Prostate gland (tissue), 2 donors: Measurements from ENCODE around the gene ZNF681.

Experiments
- POLR2A ChIP-seq: fragments of 450-650 bp; IDR thresholded peaks from one replicate; pipeline ENCODE4 v1.6.1; 2016; ENCODE audit warnings: antibody characterized with exemption, mild to moderate bottlenecking
- TF ChIP-seq, protein P1 (sequence below), 4 experiments: fragments of 200-600 bp in 2 of 4; fragments of 450-650 bp in 2 of 4; sonication (generic) in 2 of 4; IDR thresholded peaks; 1 replicate in 3 of 4; 2 replicates in 1 of 4; pipeline ENCODE4 v1.5.1; 2016 to 2019; ENCODE audit warnings: antibody characterized with exemption in 4 of 4, mild to moderate bottlenecking in 2 of 4, moderate library complexity in 2 of 4

DNA sequence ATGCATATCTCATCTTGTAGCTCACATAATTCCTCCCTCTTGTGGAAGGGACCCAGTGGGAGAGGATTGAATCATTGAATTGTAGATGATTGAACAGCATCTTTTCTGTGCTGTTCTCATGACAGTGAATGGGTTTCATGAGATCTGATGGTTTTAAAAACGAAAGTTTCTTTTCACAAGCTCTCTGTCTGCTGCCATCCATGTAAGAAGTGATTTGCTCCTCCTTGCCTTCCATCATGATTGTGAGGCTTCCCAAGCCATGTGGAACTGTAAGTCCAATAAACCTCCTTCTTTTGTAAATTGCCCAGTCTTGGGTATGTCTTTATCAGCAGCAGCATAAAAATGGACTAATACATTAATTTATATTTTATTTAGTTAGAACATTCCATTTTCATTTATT is 52.0 kb downstream of the ZNF681 start:
- TF ChIP-seq, protein P1, sequence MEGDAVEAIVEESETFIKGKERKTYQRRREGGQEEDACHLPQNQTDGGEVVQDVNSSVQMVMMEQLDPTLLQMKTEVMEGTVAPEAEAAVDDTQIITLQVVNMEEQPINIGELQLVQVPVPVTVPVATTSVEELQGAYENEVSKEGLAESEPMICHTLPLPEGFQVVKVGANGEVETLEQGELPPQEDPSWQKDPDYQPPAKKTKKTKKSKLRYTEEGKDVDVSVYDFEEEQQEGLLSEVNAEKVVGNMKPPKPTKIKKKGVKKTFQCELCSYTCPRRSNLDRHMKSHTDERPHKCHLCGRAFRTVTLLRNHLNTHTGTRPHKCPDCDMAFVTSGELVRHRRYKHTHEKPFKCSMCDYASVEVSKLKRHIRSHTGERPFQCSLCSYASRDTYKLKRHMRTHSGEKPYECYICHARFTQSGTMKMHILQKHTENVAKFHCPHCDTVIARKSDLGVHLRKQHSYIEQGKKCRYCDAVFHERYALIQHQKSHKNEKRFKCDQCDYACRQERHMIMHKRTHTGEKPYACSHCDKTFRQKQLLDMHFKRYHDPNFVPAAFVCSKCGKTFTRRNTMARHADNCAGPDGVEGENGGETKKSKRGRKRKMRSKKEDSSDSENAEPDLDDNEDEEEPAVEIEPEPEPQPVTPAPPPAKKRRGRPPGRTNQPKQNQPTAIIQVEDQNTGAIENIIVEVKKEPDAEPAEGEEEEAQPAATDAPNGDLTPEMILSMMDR (IDR thresholded peaks at IDR 0.05) = no peak
- TF ChIP-seq POLR2A = no peak
